A673 (cell line): Measurements from ENCODE around the gene FAS. TPM values are rescaled to one million over a fixed set of nuclear protein-coding genes. Genes with fewer than 3 reads are reported as not detected.

ENCODE experiments used
- BruUV-seq: library from RNA; stranded (reverse); fragments of 400-500 nt; replicated peaks from 2 replicates; lab custom pipeline; 2021; lab: Mats Ljungman, UMichigan
- CTCF ChIA-PET: fragments of 300-600 bp; sonication (Branson Sonifier 250); formaldehyde crosslinking; loops from one replicate; lab custom pipeline; 2022; ENCODE audit warnings: antibody characterized with exemption; lab: Charles Lee
- POLR2A ChIA-PET: fragments of 300-600 bp; sonication (Branson Sonifier 250); formaldehyde crosslinking; loops from one replicate; lab custom pipeline; 2022; ENCODE audit warnings: antibody characterized with exemption; ENCODE audit not compliant: low non-redundant PET; lab: Charles Lee
- DNase-seq: peaks from one replicate; pipeline ENCODE4 v3.0.0-alpha.2; 2015; ENCODE audit warnings: low spot score
- H3K27ac ChIP-seq: fragments of 200-600 bp; sonication (generic); 2 replicates; pipeline ENCODE4 v1.5.1; 2016; ENCODE audit warnings: mixed run types, low read depth, mild to moderate bottlenecking, mixed read lengths, antibody characterized with exemption, low read length; ENCODE audit not compliant: poor library complexity, severe bottlenecking
- H3K27me3 ChIP-seq: fragments of 200-600 bp; sonication (generic); replicated peaks from 2 replicates; pipeline ENCODE4 v1.6.1; 2017; ENCODE audit warnings: mixed run types, low read depth, mild to moderate bottlenecking, mixed read lengths, antibody characterized with exemption, low read length; ENCODE audit not compliant: insufficient read depth, poor library complexity
- H3K36me3 ChIP-seq: fragments of 200-600 bp; sonication (generic); 2 replicates; pipeline ENCODE4 v1.6.1; 2016; ENCODE audit warnings: mixed run types, mild to moderate bottlenecking, mixed read lengths, antibody characterized with exemption, low read length; ENCODE audit not compliant: insufficient read depth, poor library complexity, severe bottlenecking
- H3K4me1 ChIP-seq: fragments of 200-600 bp; sonication (generic); 2 replicates; pipeline ENCODE4 v1.6.1; 2017; ENCODE audit warnings: mixed run types, mild to moderate bottlenecking, mixed read lengths, antibody characterized with exemption, low read length; ENCODE audit not compliant: insufficient read depth, poor library complexity, severe bottlenecking
- H3K4me3 ChIP-seq: fragments of 200-600 bp; sonication (generic); 2 replicates; pipeline ENCODE4 v1.5.1; 2016; ENCODE audit warnings: low read depth, mixed run types, mild to moderate bottlenecking, mixed read lengths, low read length; ENCODE audit not compliant: poor library complexity, severe bottlenecking
- H3K9me3 ChIP-seq: fragments of 200-600 bp; sonication (generic); 2 replicates; pipeline ENCODE4 v1.6.1; 2016; ENCODE audit warnings: mixed run types, low read depth, mild to moderate bottlenecking, mixed read lengths, antibody characterized with exemption, low read length; ENCODE audit not compliant: poor library complexity, severe bottlenecking
- CTCF ChIP-seq: fragments of 300-800, 200-600 bp; sonication (generic); conservative IDR thresholded peaks from 2 replicates; pipeline ENCODE4 v1.5.1; 2017; ENCODE audit warnings: low read depth, mild to moderate bottlenecking, antibody characterized with exemption, low read length, moderate library complexity, mixed read lengths
- EZH2 ChIP-seq: fragments of 200-600 bp; sonication (generic); IDR thresholded peaks from 2 replicates; pipeline ENCODE4 v1.6.1; 2017; ENCODE audit warnings: borderline replicate concordance, low read depth, mild to moderate bottlenecking, mixed read lengths, antibody characterized with exemption, low read length; ENCODE audit not compliant: poor library complexity, severe bottlenecking
- intact Hi-C: fragments of 100-400 bp; cut with micrococcal nuclease; formaldehyde crosslinking; loops from one replicate; pipeline ENCODE4 v1.10.0; 2022; ENCODE audit not compliant: unreplicated experiment
- total RNA-seq: library from RNA; stranded (reverse); gene quantifications from 2 replicates; pipeline ENCODE4 v1.2.3, GENCODE V29; 2021

The FAS gene
- total RNA-seq, 1 experiment from 2014 or later: 30.4 TPM

GRCh38 chr10:88968391-88968790 is 22.2 kb upstream of the FAS start:
- POLR2A ChIA-PET: no interaction called here
- Histone ChIP-seq H3K27ac (no peak overlapping the region), H3K9me3 (no peaks in the 10 kb centered on the region), H3K4me3 (no peak overlapping the region), H3K36me3 (no peaks in the 10 kb centered on the region), H3K27me3 (no peaks in the 10 kb centered on the region), H3K4me1 (peaks cover 14% of the 10 kb centered on the region)
- intact Hi-C loops: no loop called here
- TF ChIP-seq EZH2: no peak
- no peak for TF ChIP-seq CTCF
- no TSS peak for BruUV-seq
- CTCF ChIA-PET: no interaction called here
- no peak for DNase-seq

GRCh38 chr10:88971221-88972061 is 19.2 kb upstream of the FAS start:
- no peak for DNase-seq
- CTCF ChIA-PET: interaction anchor here (0.7 kb wide), 1 partner anchor 39 kb away, joined by 3 read pairs; no protein-coding TSS in a partner anchor
- H3K27ac ChIP-seq: no peak overlapping the region
- TF ChIP-seq CTCF: no peak
- TF ChIP-seq EZH2: no peak
- BruUV-seq: no TSS peak
- no peaks in the 10 kb centered on the region for H3K36me3 ChIP-seq
- H3K4me1 ChIP-seq: peaks cover 24% of the 10 kb centered on the region
- H3K27me3 ChIP-seq: no peaks in the 10 kb centered on the region
- H3K4me3 ChIP-seq: no peak overlapping the region
- no peaks in the 10 kb centered on the region for H3K9me3 ChIP-seq
- intact Hi-C loops: no loop called here
- POLR2A ChIA-PET: no interaction called here

GRCh38 chr10:88974012-88974411 is 16.6 kb upstream of the FAS start:
- POLR2A ChIA-PET: no interaction called here
- intact Hi-C loops: no loop called here
- DNase-seq: no peak
- H3K9me3 ChIP-seq: no peaks in the 10 kb centered on the region
- no peak for TF ChIP-seq EZH2
- no peak for TF ChIP-seq CTCF
- H3K4me1 ChIP-seq: peaks cover 32% of the 10 kb centered on the region
- H3K27me3 ChIP-seq: no peaks in the 10 kb centered on the region
- CTCF ChIA-PET: no interaction called here
- H3K27ac ChIP-seq: peak overlapping the region; percentile 78
- H3K36me3 ChIP-seq: no peaks in the 10 kb centered on the region
- no peak overlapping the region for H3K4me3 ChIP-seq
- no TSS peak for BruUV-seq
